Left lung (tissue), 10 donors: Measurements from ENCODE around the gene ERBB2. TPM values are rescaled to one million over a fixed set of nuclear protein-coding genes. Genes with fewer than 3 reads are reported as not detected.

ENCODE experiments used
- ATAC-seq: fragments of 200-7000 bp; cut with Tn5 transposase; one replicate; pipeline ENCODE4 v1.9.1; 2020; ENCODE audit warnings: moderate library complexity
- DNase-seq, 4 donors: peaks; one replicate each; pipeline ENCODE4 v3.0.0-alpha.2; 2013 to 2020
- H3K27ac ChIP-seq, 2 donors: fragments of 200-600 bp; sonication (generic) in 1 of 2; one replicate each; pipeline versions ENCODE4 v1.5.0 to v1.8.0; 2020 to 2021
- H3K27me3 ChIP-seq, 2 donors: fragments of 200-600 bp; sonication (generic) in 1 of 2; one replicate each; pipeline versions ENCODE4 v1.5.0 to v1.8.0; 2020 to 2021
- H3K36me3 ChIP-seq, 2 donors: fragments of 200-600 bp; sonication (generic) in 1 of 2; one replicate each; pipeline versions ENCODE4 v1.5.0 to v1.8.0; 2020 to 2021
- H3K4me1 ChIP-seq, 2 donors: fragments of 200-600 bp; one replicate each; pipeline ENCODE4 v1.8.0; 2021
- H3K4me3 ChIP-seq, 2 donors: fragments of 200-600 bp; sonication (generic) in 1 of 2; one replicate each; pipeline versions ENCODE4 v1.5.0 to v1.8.0; 2020 to 2021; ENCODE audit warnings: mild to moderate bottlenecking in 1 of 2
- H3K9me3 ChIP-seq, 2 donors: fragments of 200-600 bp; sonication (generic) in 1 of 2; one replicate each; pipeline versions ENCODE4 v1.5.0 to v1.8.0; 2020 to 2021
- intact Hi-C, 2 donors: fragments of 100-400 bp; cut with DNase I; formaldehyde crosslinking; loops; one replicate each; pipeline versions ENCODE4 v1.11.2 to v1.14.2; 2022
- polyA plus RNA-seq, 6 donors: library from polyadenylated mRNA; unstranded; fragments of 120-200 nt; gene quantifications; one replicate each; pipeline ENCODE4 v1.2.1, GENCODE V29; 2013; ENCODE audit not compliant: insufficient read length in 6 of 6
- total RNA-seq, 2 donors: library from RNA; stranded (reverse); fragmentation: NEBNext Ultra II Directional; extraction: Animal tissue kit (Norgen Biotek cat#: 25700); gene quantifications; one replicate each; pipeline ENCODE4 v1.2.1, GENCODE V29; 2021
- TF ChIP-seq, protein P1 (sequence below), 2 donors: fragments of 200-600 bp; sonication (generic) in 1 of 2; IDR thresholded peaks; one replicate each; pipeline versions ENCODE4 v1.5.0 to v1.8.0; 2021; ENCODE audit warnings: antibody characterized with exemption in 2 of 2
- donor health status: DM: no; HTN: yes; CAD: no.
- donor health status: DM: no; HTN: no; CAD: no.

The ERBB2 gene
- total and polyA plus RNA-seq, 8 donors = 65.1 to 137 (median 107) TPM

DNA sequence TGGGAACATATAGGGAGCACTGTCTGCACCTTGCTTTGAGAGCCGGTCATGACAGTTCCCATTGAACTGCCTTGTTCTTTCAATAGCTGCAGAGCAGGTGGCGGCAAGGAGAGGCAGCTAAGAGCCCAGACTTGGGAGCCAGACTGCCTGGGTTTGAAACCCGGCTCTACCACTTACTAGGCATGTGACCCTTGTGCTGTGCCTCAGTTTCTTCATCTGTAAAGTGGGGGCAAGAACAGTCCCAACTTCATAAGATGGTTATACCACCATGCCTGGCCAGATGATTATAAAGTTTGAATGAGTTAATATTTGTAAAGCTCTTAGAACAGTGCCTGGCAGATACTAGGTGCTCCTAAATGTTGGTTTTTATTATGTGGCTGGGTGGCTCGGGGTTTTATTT is 14.4 kb downstream of the ERBB2 start:
- Histone ChIP-seq H3K4me1 (no peaks in the 10 kb centered on the region), H3K27ac (no peak overlapping the region), H3K27me3 (no peaks in the 10 kb centered on the region), H3K36me3 (peaks cover 0 to 69% of the 10 kb centered on the region in 2 donors), H3K4me3 (no peak overlapping the region), H3K9me3 (no peaks in the 10 kb centered on the region)
- peak in 1 of 4 donors; percentile 5 for DNase-seq
- intact Hi-C loops = no loop called here
- ATAC-seq = no peak
- TF ChIP-seq, protein P1, sequence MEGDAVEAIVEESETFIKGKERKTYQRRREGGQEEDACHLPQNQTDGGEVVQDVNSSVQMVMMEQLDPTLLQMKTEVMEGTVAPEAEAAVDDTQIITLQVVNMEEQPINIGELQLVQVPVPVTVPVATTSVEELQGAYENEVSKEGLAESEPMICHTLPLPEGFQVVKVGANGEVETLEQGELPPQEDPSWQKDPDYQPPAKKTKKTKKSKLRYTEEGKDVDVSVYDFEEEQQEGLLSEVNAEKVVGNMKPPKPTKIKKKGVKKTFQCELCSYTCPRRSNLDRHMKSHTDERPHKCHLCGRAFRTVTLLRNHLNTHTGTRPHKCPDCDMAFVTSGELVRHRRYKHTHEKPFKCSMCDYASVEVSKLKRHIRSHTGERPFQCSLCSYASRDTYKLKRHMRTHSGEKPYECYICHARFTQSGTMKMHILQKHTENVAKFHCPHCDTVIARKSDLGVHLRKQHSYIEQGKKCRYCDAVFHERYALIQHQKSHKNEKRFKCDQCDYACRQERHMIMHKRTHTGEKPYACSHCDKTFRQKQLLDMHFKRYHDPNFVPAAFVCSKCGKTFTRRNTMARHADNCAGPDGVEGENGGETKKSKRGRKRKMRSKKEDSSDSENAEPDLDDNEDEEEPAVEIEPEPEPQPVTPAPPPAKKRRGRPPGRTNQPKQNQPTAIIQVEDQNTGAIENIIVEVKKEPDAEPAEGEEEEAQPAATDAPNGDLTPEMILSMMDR (IDR thresholded peaks at IDR 0.05) = no peak

DNA sequence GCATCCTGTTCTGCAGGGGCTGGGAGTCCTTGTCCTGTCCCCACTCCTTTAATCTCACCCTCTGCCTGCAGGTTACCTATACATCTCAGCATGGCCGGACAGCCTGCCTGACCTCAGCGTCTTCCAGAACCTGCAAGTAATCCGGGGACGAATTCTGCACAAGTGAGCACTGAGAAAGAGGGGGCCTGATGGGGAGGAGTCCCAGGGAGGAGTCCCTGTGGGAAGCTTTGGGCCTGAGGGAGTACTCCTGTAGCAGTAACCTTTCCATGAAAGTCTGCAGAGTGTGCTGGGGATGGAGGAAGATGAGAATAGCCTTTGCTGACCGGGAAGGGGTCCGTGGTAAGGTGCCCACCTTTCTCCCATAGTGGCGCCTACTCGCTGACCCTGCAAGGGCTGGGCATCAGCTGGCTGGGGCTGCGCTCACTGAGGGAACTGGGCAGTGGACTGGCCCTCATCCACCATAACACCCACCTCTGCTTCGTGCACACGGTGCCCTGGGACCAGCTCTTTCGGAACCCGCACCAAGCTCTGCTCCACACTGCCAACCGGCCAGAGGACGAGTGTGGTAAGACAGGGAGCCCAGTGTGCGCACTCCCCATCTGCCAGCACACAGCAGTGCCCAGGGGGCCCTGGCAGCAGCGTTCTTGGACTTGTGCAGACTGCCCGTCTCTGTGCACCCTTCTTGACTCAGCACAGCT is 15.7 kb downstream of the ERBB2 start:
- H3K36me3 ChIP-seq = peaks cover 0 to 63% of the 10 kb centered on the region in 2 donors
- no peaks in the 10 kb centered on the region for H3K9me3 ChIP-seq
- H3K4me3 ChIP-seq = no peak overlapping the region
- TF ChIP-seq, protein P1 (IDR thresholded peaks at IDR 0.05) = no peak
- no peaks in the 10 kb centered on the region for H3K4me1 ChIP-seq
- no peak overlapping the region for H3K27ac ChIP-seq
- DNase-seq (peak in 1 of 4 donors; percentile 50), ATAC-seq (no peak)
- no peaks in the 10 kb centered on the region for H3K27me3 ChIP-seq
- intact Hi-C loops = no loop called here

DNA sequence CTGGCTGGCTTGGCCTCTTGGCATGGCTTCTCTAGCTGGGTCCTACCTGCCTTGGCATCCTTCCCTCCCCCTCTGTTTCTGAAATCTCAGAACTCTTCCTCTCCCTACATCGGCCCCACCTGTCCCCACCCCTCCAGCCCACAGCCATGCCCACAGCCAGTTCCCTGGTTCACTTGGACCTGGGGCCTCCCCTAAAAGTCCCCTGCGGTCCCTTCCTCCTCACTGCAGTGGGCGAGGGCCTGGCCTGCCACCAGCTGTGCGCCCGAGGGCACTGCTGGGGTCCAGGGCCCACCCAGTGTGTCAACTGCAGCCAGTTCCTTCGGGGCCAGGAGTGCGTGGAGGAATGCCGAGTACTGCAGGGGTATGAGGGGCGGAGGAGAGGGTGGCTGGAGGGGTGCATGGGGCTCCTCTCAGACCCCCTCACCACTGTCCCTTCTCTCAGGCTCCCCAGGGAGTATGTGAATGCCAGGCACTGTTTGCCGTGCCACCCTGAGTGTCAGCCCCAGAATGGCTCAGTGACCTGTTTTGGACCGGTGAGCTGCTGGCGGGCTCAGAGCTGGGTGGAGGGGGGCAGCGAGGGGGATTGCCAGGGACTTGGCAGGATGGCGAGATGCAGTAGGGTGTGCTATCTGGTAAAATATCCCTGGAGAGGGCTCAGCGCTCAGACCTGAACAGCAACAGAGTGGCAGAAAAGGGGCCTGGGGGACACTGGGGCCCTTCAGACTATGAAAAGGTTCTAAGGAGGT is 16.4 kb downstream of the ERBB2 start:
- intact Hi-C loops = no loop called here
- Histone ChIP-seq H3K36me3 (peaks cover 0 to 56% of the 10 kb centered on the region in 2 donors), H3K4me1 (no peaks in the 10 kb centered on the region), H3K9me3 (no peaks in the 10 kb centered on the region), H3K27ac (no peak overlapping the region), H3K4me3 (no peak overlapping the region), H3K27me3 (no peaks in the 10 kb centered on the region)
- ATAC-seq (no peak), DNase-seq (peak in 1 of 4 donors; percentile 54)
- TF ChIP-seq, protein P1 (IDR thresholded peaks at IDR 0.05) = no peak

DNA sequence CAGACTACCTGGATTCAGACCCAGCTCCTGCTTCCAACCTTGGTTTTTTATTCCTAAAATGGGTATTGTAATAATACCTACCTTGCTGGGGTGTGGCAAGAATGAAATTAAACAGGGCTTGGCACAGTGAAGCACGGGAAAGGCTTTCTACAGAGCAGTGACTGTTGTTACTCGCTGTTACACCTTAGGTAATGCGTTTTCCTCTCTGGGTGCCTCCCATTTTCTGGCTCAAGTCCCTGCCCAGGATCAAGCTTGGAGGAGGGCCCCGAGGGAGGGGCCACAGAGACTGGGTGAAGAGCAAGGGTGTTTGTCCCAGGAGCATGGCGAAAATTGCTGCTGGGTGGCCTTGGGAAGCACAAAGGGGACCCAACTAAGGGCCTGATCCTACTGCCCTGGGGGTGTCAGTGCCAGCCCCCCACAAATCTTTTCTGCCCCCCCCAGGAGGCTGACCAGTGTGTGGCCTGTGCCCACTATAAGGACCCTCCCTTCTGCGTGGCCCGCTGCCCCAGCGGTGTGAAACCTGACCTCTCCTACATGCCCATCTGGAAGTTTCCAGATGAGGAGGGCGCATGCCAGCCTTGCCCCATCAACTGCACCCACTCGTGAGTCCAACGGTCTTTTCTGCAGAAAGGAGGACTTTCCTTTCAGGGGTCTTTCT is 17.1 kb downstream of the ERBB2 start:
- intact Hi-C loops = no loop called here
- Histone ChIP-seq H3K4me1 (no peaks in the 10 kb centered on the region), H3K27ac (no peak overlapping the region), H3K4me3 (no peak overlapping the region), H3K27me3 (no peaks in the 10 kb centered on the region), H3K36me3 (peaks cover 0 to 50% of the 10 kb centered on the region in 2 donors), H3K9me3 (no peaks in the 10 kb centered on the region)
- ATAC-seq (peak; percentile 86), DNase-seq (peak in 1 of 4 donors; percentile 51)
- TF ChIP-seq, protein P1 (IDR thresholded peaks at IDR 0.05) = no peak

DNA sequence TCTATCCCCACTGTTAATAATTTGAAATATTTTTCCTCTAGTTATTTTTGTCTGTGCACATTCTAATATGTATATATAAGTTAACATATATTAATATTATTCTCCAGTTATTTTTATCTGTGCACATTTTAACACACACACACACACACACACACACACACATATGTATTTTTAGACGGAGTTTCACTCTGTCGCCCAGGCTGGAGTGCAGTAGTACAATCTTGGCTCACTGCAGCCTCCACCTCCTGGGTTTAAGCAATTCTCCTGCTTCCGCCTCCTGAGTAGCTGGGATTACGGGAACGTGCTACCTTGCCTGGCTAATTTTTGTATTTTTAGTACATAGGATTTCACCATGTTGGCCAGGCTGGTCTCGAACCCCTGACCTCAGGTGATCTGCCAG is 17.8 kb downstream of the ERBB2 start:
- intact Hi-C loops = no loop called here
- H3K4me3 ChIP-seq = no peak overlapping the region
- no peak for ATAC-seq

More for the DNA sequence above, 17.8 kb downstream of the ERBB2 start:
- DNase-seq = peak in 1 of 4 donors; percentile 8
- Histone ChIP-seq H3K36me3 (peaks cover 0 to 47% of the 10 kb centered on the region in 2 donors), H3K27ac (no peak overlapping the region), H3K4me1 (no peaks in the 10 kb centered on the region), H3K27me3 (no peaks in the 10 kb centered on the region), H3K9me3 (no peaks in the 10 kb centered on the region)
- TF ChIP-seq, protein P1 (IDR thresholded peaks at IDR 0.05) = no peak
